Neural progenitor cell (in vitro differentiated cells): Measurements from ENCODE around the gene KCNJ10.

Source experiments
- CTCF ChIP-seq: fragments of 200-600 bp; sonication (generic); IDR thresholded peaks from 2 replicates; pipeline ENCODE4 v1.5.1; 2017; ENCODE audit warnings: antibody characterized with exemption, mild to moderate bottlenecking
- EZH2 ChIP-seq: fragments of 200-600 bp; sonication (generic); IDR thresholded peaks from 2 replicates; pipeline ENCODE4 v1.6.1; 2017; ENCODE audit warnings: antibody characterized with exemption, mild to moderate bottlenecking, moderate library complexity
- EZH2phosphoT487 ChIP-seq: fragments of 200-600 bp; sonication (generic); IDR thresholded peaks from 2 replicates; pipeline ENCODE4 v1.6.1; 2017; ENCODE audit warnings: antibody characterized with exemption

GRCh38 chr1:160064164-160064563, 5.8 kb downstream of the KCNJ10 start:
- TF ChIP-seq EZH2phosphoT487: no peak
- no peak for TF ChIP-seq CTCF
- no peak for TF ChIP-seq EZH2
